Measurements from ENCODE around the gene ARHGAP32. TPM values are rescaled to one million over a fixed set of nuclear protein-coding genes. Genes with fewer than 3 reads are reported as not detected.

ARHGAP32 gene
- total and polyA plus RNA-seq, 2 experiments from 2014 or later, result 9.9 to 17.3 TPM

- H3K79me2 ChIP-seq, result no peaks in the 10 kb centered on the region
- H3K27ac ChIP-seq, result no peak overlapping the region
- no peaks in the 10 kb centered on the region for H3K27me3 ChIP-seq
- WGBS (ENCODE audit: low lambda C conversion rate, missing lambda C conversion rate), result 91% methylated on average over 16 of the region's 16 CpGs
- no peaks in the 10 kb centered on the region for H3K36me3 ChIP-seq (replicated peaks; ENCODE audit: insufficient read depth, low read depth)
- H3K4me2 ChIP-seq, result no peak overlapping the region
- H2AFZ ChIP-seq, result no peak overlapping the region
- no peak overlapping the region for H3K4me3 ChIP-seq
- H3K4me1 ChIP-seq (ENCODE audit: insufficient read depth), result no peaks in the 10 kb centered on the region
- H3K9me3 ChIP-seq (ENCODE audit: low read depth), result no peaks in the 10 kb centered on the region
- no peaks in the 10 kb centered on the region for H4K20me1 ChIP-seq (ENCODE audit: insufficient read depth, poor library complexity, severe bottlenecking)
- no peak for DNase-seq (ENCODE audit: low spot score)
- TF ChIP-seq EZH2 (IDR thresholded peaks at IDR 0.05; ENCODE audit: borderline replicate concordance), result no peak
- TF ChIP-seq CTCF (IDR thresholded peaks at IDR 0.05; ENCODE audit: poor library complexity), result no peak
- no peak for TF ChIP-seq EZH2phosphoT487 (IDR thresholded peaks at IDR 0.05; ENCODE audit: low read depth, severe bottlenecking, unreplicated experiment)
- H3K9me2 ChIP-seq (replicated peaks; ENCODE audit: insufficient read depth), result no peaks in the 10 kb centered on the region
These were observed 253.8 kb downstream of the ARHGAP32 start for GRCh38 chr11:128938156-128938885.

GRCh38 chr11:128937480-128937879 lies 254.6 kb downstream of the ARHGAP32 start:
- H3K4me3 ChIP-seq, result no peak overlapping the region
- TF ChIP-seq CTCF (IDR thresholded peaks at IDR 0.05; ENCODE audit: poor library complexity) (no peak), EZH2 (IDR thresholded peaks at IDR 0.05; ENCODE audit: borderline replicate concordance) (no peak), EZH2phosphoT487 (IDR thresholded peaks at IDR 0.05; ENCODE audit: low read depth, severe bottlenecking, unreplicated experiment) (no peak)
- 83% methylated on average over 9 of the region's 9 CpGs for WGBS (ENCODE audit: low lambda C conversion rate, missing lambda C conversion rate)
- no peak overlapping the region for H2AFZ ChIP-seq
- no peak overlapping the region for H3K4me2 ChIP-seq
- H3K9me2 ChIP-seq (replicated peaks; ENCODE audit: insufficient read depth), result no peaks in the 10 kb centered on the region
- H3K27me3 ChIP-seq, result no peaks in the 10 kb centered on the region
- no peaks in the 10 kb centered on the region for H3K4me1 ChIP-seq (ENCODE audit: insufficient read depth)
- DNase-seq (ENCODE audit: low spot score), result no peak
- H3K27ac ChIP-seq, result no peak overlapping the region
- no peaks in the 10 kb centered on the region for H4K20me1 ChIP-seq (ENCODE audit: insufficient read depth, poor library complexity, severe bottlenecking)
- no peaks in the 10 kb centered on the region for H3K36me3 ChIP-seq (replicated peaks; ENCODE audit: insufficient read depth, low read depth)
- H3K79me2 ChIP-seq, result no peaks in the 10 kb centered on the region
- no peaks in the 10 kb centered on the region for H3K9me3 ChIP-seq (ENCODE audit: low read depth)

- 83% methylated on average over 16 of the region's 16 CpGs for WGBS (ENCODE audit: low lambda C conversion rate, missing lambda C conversion rate)
- H3K27me3 ChIP-seq, result no peaks in the 10 kb centered on the region
- H3K9me2 ChIP-seq (replicated peaks; ENCODE audit: insufficient read depth), result no peaks in the 10 kb centered on the region
- H3K4me2 ChIP-seq, result no peak overlapping the region
- DNase-seq (ENCODE audit: low spot score), result peak; percentile 26
- H3K4me1 ChIP-seq (ENCODE audit: insufficient read depth), result no peaks in the 10 kb centered on the region
- no peak overlapping the region for H3K27ac ChIP-seq
- H3K4me3 ChIP-seq, result no peak overlapping the region
- no peaks in the 10 kb centered on the region for H4K20me1 ChIP-seq (ENCODE audit: insufficient read depth, poor library complexity, severe bottlenecking)
- no peaks in the 10 kb centered on the region for H3K79me2 ChIP-seq
- no peak for TF ChIP-seq EZH2phosphoT487 (IDR thresholded peaks at IDR 0.05; ENCODE audit: low read depth, severe bottlenecking, unreplicated experiment)
- no peak for TF ChIP-seq CTCF (IDR thresholded peaks at IDR 0.05; ENCODE audit: poor library complexity)
- TF ChIP-seq EZH2 (IDR thresholded peaks at IDR 0.05; ENCODE audit: borderline replicate concordance), result no peak
- H2AFZ ChIP-seq, result no peak overlapping the region
- no peaks in the 10 kb centered on the region for H3K36me3 ChIP-seq (replicated peaks; ENCODE audit: insufficient read depth, low read depth)
- H3K9me3 ChIP-seq (ENCODE audit: low read depth), result no peaks in the 10 kb centered on the region
These were observed 255.4 kb downstream of the ARHGAP32 start for GRCh38 chr11:128936606-128937251.

Data from hepatocyte (in vitro differentiated cells).